SK-N-SH (cell line): ENCODE measurements around the gene POU2AF1.

Experiments
- CHD2 ChIP-seq: fragments of 150-350 bp; IDR thresholded peaks from 2 replicates; pipeline ENCODE4 v1.6.1; 2018; ENCODE audit warnings: low read length; ENCODE audit not compliant: partially characterized antibody
- CTCF ChIP-seq: fragments of 200-600 bp; sonication (generic); IDR thresholded peaks from 2 replicates; pipeline ENCODE4 v1.6.1; 2017; ENCODE audit warnings: antibody characterized with exemption, mild to moderate bottlenecking, moderate library complexity
- POLR2AphosphoS5 ChIP-seq: IDR thresholded peaks from 2 replicates; pipeline ENCODE4 v1.6.1; 2012; ENCODE audit warnings: low read depth, low read length
- SIN3A ChIP-seq: IDR thresholded peaks from 2 replicates; pipeline ENCODE4 v1.6.1; 2012; ENCODE audit warnings: low read depth, mild to moderate bottlenecking, low read length, moderate library complexity, borderline replicate concordance
- SMC3 ChIP-seq: IDR thresholded peaks from 2 replicates; pipeline ENCODE4 v1.6.1; 2012; ENCODE audit warnings: low read depth, low read length, improper control_type of control experiment
- TAF1 ChIP-seq: IDR thresholded peaks from 2 replicates; pipeline ENCODE4 v1.6.1; 2012; ENCODE audit warnings: low read depth, mild to moderate bottlenecking, low read length, moderate library complexity, borderline replicate concordance
- TEAD4 ChIP-seq: IDR thresholded peaks from 2 replicates; pipeline ENCODE4 v1.4.0; 2012; ENCODE audit warnings: mild to moderate bottlenecking, borderline replicate concordance; ENCODE audit not compliant: insufficient read depth
- USF2 ChIP-seq: fragments of 150-350 bp; IDR thresholded peaks from 2 replicates; pipeline ENCODE4 v1.6.1; 2017; ENCODE audit warnings: antibody characterized with exemption, low read length, low read depth, borderline replicate concordance
- ZBTB33 ChIP-seq: IDR thresholded peaks from 2 replicates; pipeline ENCODE4 v1.4.0; 2012; ENCODE audit warnings: low read depth, borderline replicate concordance

DNA sequence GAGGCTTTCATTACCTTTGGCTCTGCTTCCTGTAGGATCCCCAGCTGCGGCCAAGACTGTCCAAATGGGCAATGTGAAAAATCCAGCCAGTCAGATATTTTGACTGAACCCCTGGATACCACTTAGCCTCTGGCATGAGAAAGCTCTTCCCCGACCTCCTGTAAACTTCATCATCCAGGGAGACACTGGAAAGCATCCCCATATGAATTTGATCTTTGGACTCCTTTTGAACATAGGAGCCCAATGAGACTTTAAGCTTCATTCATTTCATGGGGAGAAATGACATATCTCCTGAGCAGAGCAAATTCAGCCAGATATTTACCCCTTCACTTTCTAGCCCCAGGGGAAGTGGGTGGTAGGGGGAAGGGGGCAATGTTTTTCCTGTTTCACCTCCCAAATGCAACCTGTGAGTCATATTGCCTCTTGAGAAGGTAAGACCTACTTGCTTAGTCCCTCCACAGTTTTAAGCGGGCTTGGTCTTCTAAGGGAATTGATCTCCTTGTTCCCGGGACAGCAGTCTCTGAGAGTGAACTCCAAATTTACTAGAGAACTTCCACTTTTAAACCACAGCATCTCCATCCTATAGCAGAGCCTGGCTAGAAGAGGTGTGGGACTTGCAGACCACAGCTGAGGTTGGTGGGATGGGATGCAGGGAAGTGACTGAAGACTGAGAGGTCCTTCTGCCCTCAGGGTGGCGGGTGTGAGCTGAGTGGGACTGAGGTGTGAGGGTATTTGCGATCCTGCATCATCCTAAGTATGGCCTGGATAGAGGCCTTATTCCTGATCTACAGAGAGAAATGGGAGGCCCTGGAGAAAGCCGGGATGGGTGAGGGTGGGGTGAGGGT is 20.3 kb upstream of the POU2AF1 start:
- TF ChIP-seq CTCF (no peak), TEAD4 (no peak), TAF1 (no peak), POLR2AphosphoS5 (no peak), SIN3A (no peak), CHD2 (no peak), ZBTB33 (no peak), SMC3 (no peak), USF2 (no peak)
